ENCODE data around the gene RNF2. TPM values are rescaled to one million over a fixed set of nuclear protein-coding genes. Genes with fewer than 3 reads are reported as not detected.

The RNF2 gene
- total RNA-seq, 1 experiment from 2014 or later: 23.3 TPM

- DNase-seq: no peak
- BruUV-seq (replicated peaks): no TSS peak
- Mint-ChIP-seq H3K36me3 (ENCODE audit: insufficient read depth, unreplicated experiment) (peaks cover 4% of the 10 kb centered on the region), H3K9me3 (ENCODE audit: low read depth, unreplicated experiment) (peaks cover 3% of the 10 kb centered on the region), H3K27me3 (ENCODE audit: unreplicated experiment) (no peaks in the 10 kb centered on the region), H3K27ac (ENCODE audit: unreplicated experiment) (no peak overlapping the region), H3K4me3 (ENCODE audit: low read depth, unreplicated experiment) (no peak overlapping the region), H3K4me1 (ENCODE audit: low read depth, unreplicated experiment) (no peaks in the 10 kb centered on the region)
- intact Hi-C loops (cut with micrococcal nuclease; ENCODE audit: unreplicated experiment): no loop called here
- no peak for TF ChIP-seq CTCF (IDR thresholded peaks at IDR 0.05; ENCODE audit: unreplicated experiment)
- CTCF ChIA-PET: no interaction called here
Observed at GRCh38 chr1:185137896-185138545, 92.7 kb downstream of the RNF2 start.

GRCh38 chr1:185139246-185139645 lies 93.9 kb downstream of the RNF2 start:
- no peaks in the 10 kb centered on the region for H3K27me3 Mint-ChIP-seq (ENCODE audit: unreplicated experiment)
- no peak for TF ChIP-seq CTCF (IDR thresholded peaks at IDR 0.05; ENCODE audit: unreplicated experiment)
- intact Hi-C loops (cut with micrococcal nuclease; ENCODE audit: unreplicated experiment): no loop called here
- no peaks in the 10 kb centered on the region for H3K9me3 Mint-ChIP-seq (ENCODE audit: low read depth, unreplicated experiment)
- no peak overlapping the region for H3K4me3 Mint-ChIP-seq (ENCODE audit: low read depth, unreplicated experiment)
- no peak overlapping the region for H3K27ac Mint-ChIP-seq (ENCODE audit: unreplicated experiment)
- no peak for DNase-seq
- H3K36me3 Mint-ChIP-seq (ENCODE audit: insufficient read depth, unreplicated experiment): no peaks in the 10 kb centered on the region
- H3K4me1 Mint-ChIP-seq (ENCODE audit: low read depth, unreplicated experiment): no peaks in the 10 kb centered on the region
- CTCF ChIA-PET: no interaction called here
- no TSS peak for BruUV-seq (replicated peaks)

GRCh38 chr1:185144233-185144632 lies 98.9 kb downstream of the RNF2 start:
- CTCF ChIA-PET: no interaction called here

GRCh38 chr1:185151215-185151614 lies 105.9 kb downstream of the RNF2 start:
- BruUV-seq (replicated peaks): no TSS peak
- H3K36me3 Mint-ChIP-seq (ENCODE audit: insufficient read depth, unreplicated experiment): peaks cover 7% of the 10 kb centered on the region
- no peak overlapping the region for H3K27ac Mint-ChIP-seq (ENCODE audit: unreplicated experiment)
- intact Hi-C loops (cut with micrococcal nuclease; ENCODE audit: unreplicated experiment): no loop called here
- TF ChIP-seq CTCF (IDR thresholded peaks at IDR 0.05; ENCODE audit: unreplicated experiment): no peak
- peaks cover 7% of the 10 kb centered on the region for H3K4me1 Mint-ChIP-seq (ENCODE audit: low read depth, unreplicated experiment)
- CTCF ChIA-PET: no interaction called here
- H3K4me3 Mint-ChIP-seq (ENCODE audit: low read depth, unreplicated experiment): no peak overlapping the region
- no peak for DNase-seq
- no peaks in the 10 kb centered on the region for H3K27me3 Mint-ChIP-seq (ENCODE audit: unreplicated experiment)
- H3K9me3 Mint-ChIP-seq (ENCODE audit: low read depth, unreplicated experiment): no peaks in the 10 kb centered on the region

More at GRCh38 chr1:185144233-185144632, 98.9 kb downstream of the RNF2 start:
- H3K36me3 Mint-ChIP-seq (ENCODE audit: insufficient read depth, unreplicated experiment): no peaks in the 10 kb centered on the region
- no TSS peak for BruUV-seq (replicated peaks)
- H3K27me3 Mint-ChIP-seq (ENCODE audit: unreplicated experiment): no peaks in the 10 kb centered on the region
- H3K4me1 Mint-ChIP-seq (ENCODE audit: low read depth, unreplicated experiment): no peaks in the 10 kb centered on the region
- H3K4me3 Mint-ChIP-seq (ENCODE audit: low read depth, unreplicated experiment): no peak overlapping the region
- TF ChIP-seq CTCF (IDR thresholded peaks at IDR 0.05; ENCODE audit: unreplicated experiment): no peak
- intact Hi-C loops (cut with micrococcal nuclease; ENCODE audit: unreplicated experiment): no loop called here
- H3K9me3 Mint-ChIP-seq (ENCODE audit: low read depth, unreplicated experiment): no peaks in the 10 kb centered on the region
- DNase-seq: no peak
- H3K27ac Mint-ChIP-seq (ENCODE audit: unreplicated experiment): no peak overlapping the region

Other genes with a start within 250 kb of the RNF2 start
- 12.1 and 19.5 TPM in 2 replicates for gene NIBAN1, start 71.0 kb upstream of the RNF2 start, total RNA-seq (2022)
- gene TRMT1L, start 111.4 kb downstream of the RNF2 start, total RNA-seq (2022): 16.9 and 27.2 TPM in 2 replicates
- 2.6 and 2.9 TPM in 2 replicates for gene SWT1, start 111.6 kb downstream of the RNF2 start, total RNA-seq (2022)